H1 (cell line): Measurements from ENCODE around the gene TAF7L.

Experiments used
- BCL11A ChIP-seq, 2 experiments: IDR thresholded peaks; one replicate each; pipeline ENCODE4 v1.6.1; 2011; ENCODE audit warnings: low read depth in 2 of 2, low read length in 2 of 2, mild to moderate bottlenecking in 2 of 2
- CBX5 ChIP-seq: fragments of 300-800, 300-1000 bp; sonication (generic); IDR thresholded peaks from 2 replicates; pipeline ENCODE4 v1.7.1; 2016; ENCODE audit warnings: antibody characterized with exemption, low read length, low read depth
- CREB1 ChIP-seq: IDR thresholded peaks from 2 replicates; pipeline ENCODE4 v1.6.1; 2012; ENCODE audit warnings: inconsistent platforms
- EP300 ChIP-seq, 2 experiments: IDR thresholded peaks; 1 replicate in 1 of 2; 2 replicates in 1 of 2; pipeline ENCODE4 v1.6.1; 2011 to 2012; ENCODE audit warnings: low read depth in 2 of 2, low read length in 2 of 2, mild to moderate bottlenecking in 2 of 2, borderline replicate concordance in 1 of 2, inconsistent platforms in 1 of 2, moderate library complexity in 1 of 2
- GABPA ChIP-seq: IDR thresholded peaks from 2 replicates; pipeline ENCODE4 v1.6.1; 2011; ENCODE audit warnings: mild to moderate bottlenecking, low read length, moderate library complexity, borderline replicate concordance; ENCODE audit not compliant: insufficient read depth
- JUND ChIP-seq: IDR thresholded peaks from 2 replicates; pipeline ENCODE4 v1.6.1; 2011; ENCODE audit warnings: mild to moderate bottlenecking, improper control_type of control experiment, low read length
- PHF8 ChIP-seq: fragments of 200-600 bp; sonication (generic); conservative IDR thresholded peaks from 2 replicates; pipeline ENCODE4 v1.7.1; 2012; ENCODE audit warnings: low read depth, mild to moderate bottlenecking, inconsistent platforms, low read length, moderate library complexity
- POLR2AphosphoS5 ChIP-seq: IDR thresholded peaks from 2 replicates; pipeline ENCODE4 v1.6.1; 2011; ENCODE audit warnings: low read depth, low read length
- RAD21 ChIP-seq, 2 experiments: IDR thresholded peaks in 1 of 2; conservative IDR thresholded peaks in 1 of 2; 2 replicates each; pipeline ENCODE4 v1.6.1; 2011; ENCODE audit warnings: low read depth in 2 of 2, low read length in 2 of 2, improper control_type of control experiment in 1 of 2, inconsistent platforms in 1 of 2, mild to moderate bottlenecking in 1 of 2, moderate library complexity in 1 of 2
- RFX5 ChIP-seq: IDR thresholded peaks from 2 replicates; pipeline ENCODE4 v1.6.1; 2011; ENCODE audit warnings: low read depth, low read length, improper control_type of control experiment, borderline replicate concordance
- USF2 ChIP-seq: IDR thresholded peaks from 2 replicates; pipeline ENCODE4 v1.6.1; 2011; ENCODE audit warnings: low read length, improper control_type of control experiment
- ZNF274 ChIP-seq: IDR thresholded peaks from 2 replicates; pipeline ENCODE4 v1.7.0; 2012; ENCODE audit warnings: low read length, borderline replicate concordance; ENCODE audit errors: extremely low read depth
- TF ChIP-seq, protein P1 (sequence below), 3 experiments: IDR thresholded peaks; 1 replicate in 2 of 3; 2 replicates in 1 of 3; pipeline versions ENCODE4 v1.5.1 to v1.6.1; 2011; ENCODE audit warnings: low read length in 3 of 3, mild to moderate bottlenecking in 3 of 3, inconsistent platforms in 2 of 3, low read depth in 1 of 3, moderate library complexity in 1 of 3; ENCODE audit not compliant: insufficient read depth in 1 of 3; ENCODE audit errors: control extremely low read depth in 1 of 3
- TF ChIP-seq, protein P2 (sequence below): IDR thresholded peaks from 2 replicates; pipeline ENCODE4 v1.6.1; 2011; ENCODE audit warnings: low read depth, mild to moderate bottlenecking, low read length; ENCODE audit not compliant: insufficient read depth

- TF ChIP-seq USF2, result no peak
- TF ChIP-seq, protein P1, sequence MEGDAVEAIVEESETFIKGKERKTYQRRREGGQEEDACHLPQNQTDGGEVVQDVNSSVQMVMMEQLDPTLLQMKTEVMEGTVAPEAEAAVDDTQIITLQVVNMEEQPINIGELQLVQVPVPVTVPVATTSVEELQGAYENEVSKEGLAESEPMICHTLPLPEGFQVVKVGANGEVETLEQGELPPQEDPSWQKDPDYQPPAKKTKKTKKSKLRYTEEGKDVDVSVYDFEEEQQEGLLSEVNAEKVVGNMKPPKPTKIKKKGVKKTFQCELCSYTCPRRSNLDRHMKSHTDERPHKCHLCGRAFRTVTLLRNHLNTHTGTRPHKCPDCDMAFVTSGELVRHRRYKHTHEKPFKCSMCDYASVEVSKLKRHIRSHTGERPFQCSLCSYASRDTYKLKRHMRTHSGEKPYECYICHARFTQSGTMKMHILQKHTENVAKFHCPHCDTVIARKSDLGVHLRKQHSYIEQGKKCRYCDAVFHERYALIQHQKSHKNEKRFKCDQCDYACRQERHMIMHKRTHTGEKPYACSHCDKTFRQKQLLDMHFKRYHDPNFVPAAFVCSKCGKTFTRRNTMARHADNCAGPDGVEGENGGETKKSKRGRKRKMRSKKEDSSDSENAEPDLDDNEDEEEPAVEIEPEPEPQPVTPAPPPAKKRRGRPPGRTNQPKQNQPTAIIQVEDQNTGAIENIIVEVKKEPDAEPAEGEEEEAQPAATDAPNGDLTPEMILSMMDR (IDR thresholded peaks at IDR 0.05; ENCODE audit: control extremely low read depth in 1 of 3, insufficient read depth in 1 of 3, low read depth in 1 of 3, low read length in 3 of 3), result no peak
- TF ChIP-seq, protein P2, sequence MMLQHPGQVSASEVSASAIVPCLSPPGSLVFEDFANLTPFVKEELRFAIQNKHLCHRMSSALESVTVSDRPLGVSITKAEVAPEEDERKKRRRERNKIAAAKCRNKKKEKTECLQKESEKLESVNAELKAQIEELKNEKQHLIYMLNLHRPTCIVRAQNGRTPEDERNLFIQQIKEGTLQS, result no peak
- TF ChIP-seq RAD21 (IDR thresholded peaks at IDR 0.05 in 1 of 2, conservative IDR thresholded peaks at IDR 0.05 in 1 of 2; ENCODE audit: low read depth in 2 of 2, low read length in 2 of 2), result no peak
- TF ChIP-seq EP300 (IDR thresholded peaks at IDR 0.05; ENCODE audit: borderline replicate concordance in 1 of 2, low read depth in 2 of 2, low read length in 2 of 2), result no peak
- no peak for TF ChIP-seq PHF8
- no peak for TF ChIP-seq ZNF274
- no peak for TF ChIP-seq RFX5
- no peak for TF ChIP-seq CREB1
- no peak for TF ChIP-seq GABPA
- TF ChIP-seq BCL11A (IDR thresholded peaks at IDR 0.05; ENCODE audit: low read depth in 2 of 2, low read length in 2 of 2), result no peak
- TF ChIP-seq POLR2AphosphoS5, result no peak
- TF ChIP-seq JUND, result no peak
- no peak for TF ChIP-seq CBX5
These were observed 38.5 kb downstream of the TAF7L start for GRCh38 chrX:101252634-101253033.
